GM12878 (cell line): ENCODE measurements around the gene SYNGR3. TPM values are rescaled to one million over a fixed set of nuclear protein-coding genes. Genes with fewer than 3 reads are reported as not detected.

ENCODE experiments used
- ATAC-seq: fragments of 200-7000 bp; cut with Tn5 transposase; 3 replicates; pipeline ENCODE4 v1.9.1; 2020; ENCODE audit warnings: mild to moderate bottlenecking, moderate library complexity
- BruUV-seq: library from RNA; stranded (reverse); fragments of 400-500 nt; replicated peaks from 2 replicates; lab custom pipeline; 2021; lab: Mats Ljungman, UMichigan
- CTCF ChIA-PET: fragments of 300-600 bp; sonication (Branson Sonifier 250); formaldehyde crosslinking; extraction: SDS; loops from one replicate; lab custom pipeline; 2021; ENCODE audit warnings: inconsistent platforms; lab: Yijun Ruan, JAX
- POLR2A ChIA-PET: fragments of 350-600 bp; formaldehyde crosslinking; extraction: SDS; loops from one replicate; lab custom pipeline; 2021; ENCODE audit warnings: inconsistent platforms; lab: Charles Lee
- RAD21 ChIA-PET: fragments of 300-600 bp; sonication (Branson Sonifier 250); formaldehyde crosslinking; loops from one replicate; lab custom pipeline; 2023; ENCODE audit warnings: antibody characterized with exemption; ENCODE audit not compliant: unreplicated experiment; lab: Charles Lee
- SMC1A ChIA-PET: fragments of 300-600 bp; sonication (Branson Sonifier 250); formaldehyde crosslinking; loops from one replicate; lab custom pipeline; 2023; ENCODE audit not compliant: unreplicated experiment, uncharacterized antibody; lab: Charles Lee
- DNase-seq: peaks from one replicate; pipeline ENCODE4 v3.0.0-alpha.2; 2011; ENCODE audit warnings: low read depth, low spot score
- FAIRE-seq: peaks from 3 replicates; lab custom pipeline; 2011; peaks lifted over from hg19 to GRCh38; lab: Jason Lieb, UNC
- H2AFZ ChIP-seq: 2 replicates; pipeline ENCODE4 v1.6.0; 2011; ENCODE audit warnings: low read depth, low read length, control low read depth; ENCODE audit not compliant: control insufficient read depth
- H3K27ac ChIP-seq: 2 replicates; pipeline ENCODE4 v1.5.1; 2011; ENCODE audit warnings: control low read depth; ENCODE audit not compliant: control insufficient read depth, insufficient read depth
- H3K27me3 ChIP-seq, 2 experiments: replicated peaks in 1 of 2; 2 replicates each; pipeline versions ENCODE4 v1.6.0 to v1.6.1; 2011; ENCODE audit warnings: low read length in 1 of 2; ENCODE audit not compliant: control insufficient read depth in 2 of 2, insufficient read depth in 2 of 2
- H3K36me3 ChIP-seq, 2 experiments: 2 replicates each; pipeline ENCODE4 v1.5.1; 2011; ENCODE audit warnings: low read length in 1 of 2; ENCODE audit not compliant: control insufficient read depth in 2 of 2, insufficient read depth in 2 of 2
- H3K4me1 ChIP-seq: 2 replicates; pipeline ENCODE4 v1.6.1; 2011; ENCODE audit warnings: mild to moderate bottlenecking, low read length, moderate library complexity, mixed read lengths; ENCODE audit not compliant: control insufficient read depth, insufficient read depth
- H3K4me2 ChIP-seq: 2 replicates; pipeline ENCODE4 v1.6.0; 2011; ENCODE audit warnings: control low read depth; ENCODE audit not compliant: control insufficient read depth, insufficient read depth
- H3K4me3 ChIP-seq: fragments of 200-600 bp; sonication (generic); 2 replicates; pipeline ENCODE4 v1.5.1; 2016
- H3K79me2 ChIP-seq: 2 replicates; pipeline ENCODE4 v1.6.0; 2011; ENCODE audit warnings: low read length; ENCODE audit not compliant: control insufficient read depth, insufficient read depth
- H3K9ac ChIP-seq: 2 replicates; pipeline ENCODE4 v1.8.0; 2011; ENCODE audit warnings: low read length, control low read depth, mixed read lengths; ENCODE audit not compliant: control insufficient read depth, insufficient read depth
- H3K9me3 ChIP-seq: replicated peaks from 3 replicates; pipeline ENCODE4 v1.5.1; 2011; ENCODE audit warnings: mild to moderate bottlenecking, low read length; ENCODE audit not compliant: control insufficient read depth, insufficient read depth
- H4K20me1 ChIP-seq: 2 replicates; pipeline ENCODE4 v1.6.0; 2011; ENCODE audit not compliant: control insufficient read depth, insufficient read depth
- CHD1 ChIP-seq: IDR thresholded peaks from 2 replicates; pipeline ENCODE4 v1.6.1; 2012; ENCODE audit warnings: low read depth, low read length, improper control_type of control experiment
- CHD4 ChIP-seq: fragments of 200-600 bp; sonication (generic); IDR thresholded peaks from 2 replicates; pipeline ENCODE4 v1.6.1; 2016; ENCODE audit warnings: mild to moderate bottlenecking
- ETV6 ChIP-seq, 2 experiments: fragments of 450-650 bp in 1 of 2; IDR thresholded peaks in 1 of 2; conservative IDR thresholded peaks in 1 of 2; 2 replicates each; pipeline ENCODE4 v1.6.1; 2014; ENCODE audit warnings: antibody characterized with exemption in 1 of 2, borderline replicate concordance in 1 of 2, low read depth in 1 of 2, mild to moderate bottlenecking in 1 of 2, moderate library complexity in 1 of 2
- HCFC1 ChIP-seq: fragments of 150-350 bp; IDR thresholded peaks from 2 replicates; pipeline ENCODE4 v1.6.1; 2014; ENCODE audit warnings: low read length
- JUNB ChIP-seq: IDR thresholded peaks from 2 replicates; pipeline ENCODE4 v1.6.1; 2016; ENCODE audit warnings: antibody characterized with exemption, mild to moderate bottlenecking
- NR2C1 ChIP-seq: fragments of 450-650 bp; IDR thresholded peaks from 2 replicates; pipeline ENCODE4 v1.6.1; 2017; ENCODE audit warnings: antibody characterized with exemption, mild to moderate bottlenecking, moderate library complexity
- PML ChIP-seq: IDR thresholded peaks from 2 replicates; pipeline ENCODE4 v1.6.1; 2012; ENCODE audit warnings: low read length, inconsistent platforms
- WGBS: methylation state at CpG from one replicate; pipeline ENCODE4 v1.1.6; 2016; ENCODE audit warnings: low lambda C conversion rate; ENCODE audit not compliant: insufficient replicate concordance, insufficient coverage; ENCODE audit errors: missing lambda C conversion rate; 5-methylcytosine and 5-hydroxymethylcytosine counted together
- in situ Hi-C: fragments of 300-500 bp; cut with MboI; formaldehyde crosslinking; loops from 9 replicates; pipeline ENCODE4 v1.14.3; 2018; ENCODE audit warnings: mixed read lengths
- intact Hi-C: fragments of 100-400 bp; cut with micrococcal nuclease; formaldehyde crosslinking; loops from one replicate; pipeline ENCODE4 v1.14.2; 2022; ENCODE audit not compliant: unreplicated experiment
- polyA plus RNA-seq, 11 experiments: library from polyadenylated mRNA; depleted of rRNA in 4 of 11; unstranded in 6 of 11; stranded (reverse) in 5 of 11; fragments of >200 nt; fragmentation: Nextera tagmentation in 4 of 11; fragmentation: Illumina TruSeq in 1 of 11; extraction: Ambion mirVana in 4 of 11; extraction: Trizol in 1 of 11; gene quantifications; 1 replicate in 1 of 11; 2 replicates in 10 of 11; pipeline versions ENCODE4 v1.2.1 to v1.2.3, GENCODE V29; 2011 to 2016; ENCODE audit warnings: inconsistent platforms in 2 of 11, missing spikeins in 2 of 11, low read depth in 1 of 11
- total RNA-seq, 4 experiments: library from RNA; depleted of rRNA in 3 of 4; stranded (reverse); fragments of >200 nt in 3 of 4; fragmentation: Illumina TruSeq in 1 of 4; extraction: Trizol in 1 of 4; gene quantifications; 2 replicates each; pipeline versions ENCODE4 v1.2.1 to v1.2.3, GENCODE V29; 2013 to 2021

Gene SYNGR3
- total and polyA plus RNA-seq, 10 of the 15 experiments (the other 5 are each of a cell fraction or from before 2014, with no cell fraction given) = 1.2 to 18.1 (median 6.6) TPM

GRCh38 chr16:2040041-2040786 is 50.4 kb downstream of the SYNGR3 start:
- Histone ChIP-seq H3K27ac (no peak overlapping the region), H3K36me3 (peaks cover 0 to 1% of the 10 kb centered on the region in 2 experiments; a peak in 2 of 4 replicates), H3K4me1 (peaks cover 18% of the 10 kb centered on the region), H3K27me3 (no peaks in the 10 kb centered on the region), H3K4me2 (no peak overlapping the region), H3K9me3 (no peaks in the 10 kb centered on the region), H3K9ac (no peak overlapping the region), H4K20me1 (no peaks in the 10 kb centered on the region), H3K4me3 (no peak overlapping the region), H3K79me2 (no peaks in the 10 kb centered on the region), H2AFZ (no peak overlapping the region)
- in situ Hi-C loops (no loop called here), intact Hi-C loops (no loop called here)
- TF ChIP-seq CHD1 = no peak
- no peak for TF ChIP-seq HCFC1
- TF ChIP-seq CHD4 = no peak
- no peak for TF ChIP-seq ETV6 (conservative IDR thresholded peaks at IDR 0.05 in 1 of 2, IDR thresholded peaks at IDR 0.05 in 1 of 2; ENCODE audit: borderline replicate concordance in 1 of 2, low read depth in 1 of 2)
- TF ChIP-seq NR2C1 = no peak
- no peak for TF ChIP-seq JUNB
- TF ChIP-seq PML = no peak
- BruUV-seq = no TSS peak
- ChIA-PET POLR2A (no interaction called here), CTCF (no interaction called here), SMC1A (no interaction called here), RAD21 (no interaction called here)
- WGBS = 82% methylated on average over 24 of the region's 24 CpGs
- DNase-seq (no peak), ATAC-seq (no peak), FAIRE-seq (no peak)
